ENCODE measurements around the gene ARHGEF33. TPM values are rescaled to one million over a fixed set of nuclear protein-coding genes. Genes with fewer than 3 reads are reported as not detected.

Gene ARHGEF33
- total and polyA plus RNA-seq, 2 of the 8 experiments (the other 6 are each of a cell fraction or from before 2014, with no cell fraction given) = 0.09 to 0.95 TPM

DNA sequence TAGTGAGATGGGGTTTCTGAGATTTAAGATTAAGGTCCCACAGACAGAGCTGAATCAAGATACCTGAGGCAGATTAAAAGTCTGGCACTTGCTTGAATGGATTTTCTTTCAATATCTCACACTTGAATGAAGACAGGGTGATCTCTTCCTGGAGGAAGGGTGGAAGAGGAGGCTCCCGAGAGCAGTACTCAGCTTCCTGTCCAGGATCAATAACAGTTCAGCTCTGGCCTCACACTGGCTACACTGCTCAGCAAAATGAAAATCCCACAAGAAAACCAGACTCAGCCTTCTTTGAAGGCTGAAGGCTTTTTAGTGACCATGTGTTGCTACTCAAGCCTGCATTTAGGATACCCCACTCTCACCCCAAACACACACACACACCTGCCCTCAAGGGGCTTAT, 11.1 kb downstream of the ARHGEF33 start (continued):
- TF ChIP-seq, protein P1, sequence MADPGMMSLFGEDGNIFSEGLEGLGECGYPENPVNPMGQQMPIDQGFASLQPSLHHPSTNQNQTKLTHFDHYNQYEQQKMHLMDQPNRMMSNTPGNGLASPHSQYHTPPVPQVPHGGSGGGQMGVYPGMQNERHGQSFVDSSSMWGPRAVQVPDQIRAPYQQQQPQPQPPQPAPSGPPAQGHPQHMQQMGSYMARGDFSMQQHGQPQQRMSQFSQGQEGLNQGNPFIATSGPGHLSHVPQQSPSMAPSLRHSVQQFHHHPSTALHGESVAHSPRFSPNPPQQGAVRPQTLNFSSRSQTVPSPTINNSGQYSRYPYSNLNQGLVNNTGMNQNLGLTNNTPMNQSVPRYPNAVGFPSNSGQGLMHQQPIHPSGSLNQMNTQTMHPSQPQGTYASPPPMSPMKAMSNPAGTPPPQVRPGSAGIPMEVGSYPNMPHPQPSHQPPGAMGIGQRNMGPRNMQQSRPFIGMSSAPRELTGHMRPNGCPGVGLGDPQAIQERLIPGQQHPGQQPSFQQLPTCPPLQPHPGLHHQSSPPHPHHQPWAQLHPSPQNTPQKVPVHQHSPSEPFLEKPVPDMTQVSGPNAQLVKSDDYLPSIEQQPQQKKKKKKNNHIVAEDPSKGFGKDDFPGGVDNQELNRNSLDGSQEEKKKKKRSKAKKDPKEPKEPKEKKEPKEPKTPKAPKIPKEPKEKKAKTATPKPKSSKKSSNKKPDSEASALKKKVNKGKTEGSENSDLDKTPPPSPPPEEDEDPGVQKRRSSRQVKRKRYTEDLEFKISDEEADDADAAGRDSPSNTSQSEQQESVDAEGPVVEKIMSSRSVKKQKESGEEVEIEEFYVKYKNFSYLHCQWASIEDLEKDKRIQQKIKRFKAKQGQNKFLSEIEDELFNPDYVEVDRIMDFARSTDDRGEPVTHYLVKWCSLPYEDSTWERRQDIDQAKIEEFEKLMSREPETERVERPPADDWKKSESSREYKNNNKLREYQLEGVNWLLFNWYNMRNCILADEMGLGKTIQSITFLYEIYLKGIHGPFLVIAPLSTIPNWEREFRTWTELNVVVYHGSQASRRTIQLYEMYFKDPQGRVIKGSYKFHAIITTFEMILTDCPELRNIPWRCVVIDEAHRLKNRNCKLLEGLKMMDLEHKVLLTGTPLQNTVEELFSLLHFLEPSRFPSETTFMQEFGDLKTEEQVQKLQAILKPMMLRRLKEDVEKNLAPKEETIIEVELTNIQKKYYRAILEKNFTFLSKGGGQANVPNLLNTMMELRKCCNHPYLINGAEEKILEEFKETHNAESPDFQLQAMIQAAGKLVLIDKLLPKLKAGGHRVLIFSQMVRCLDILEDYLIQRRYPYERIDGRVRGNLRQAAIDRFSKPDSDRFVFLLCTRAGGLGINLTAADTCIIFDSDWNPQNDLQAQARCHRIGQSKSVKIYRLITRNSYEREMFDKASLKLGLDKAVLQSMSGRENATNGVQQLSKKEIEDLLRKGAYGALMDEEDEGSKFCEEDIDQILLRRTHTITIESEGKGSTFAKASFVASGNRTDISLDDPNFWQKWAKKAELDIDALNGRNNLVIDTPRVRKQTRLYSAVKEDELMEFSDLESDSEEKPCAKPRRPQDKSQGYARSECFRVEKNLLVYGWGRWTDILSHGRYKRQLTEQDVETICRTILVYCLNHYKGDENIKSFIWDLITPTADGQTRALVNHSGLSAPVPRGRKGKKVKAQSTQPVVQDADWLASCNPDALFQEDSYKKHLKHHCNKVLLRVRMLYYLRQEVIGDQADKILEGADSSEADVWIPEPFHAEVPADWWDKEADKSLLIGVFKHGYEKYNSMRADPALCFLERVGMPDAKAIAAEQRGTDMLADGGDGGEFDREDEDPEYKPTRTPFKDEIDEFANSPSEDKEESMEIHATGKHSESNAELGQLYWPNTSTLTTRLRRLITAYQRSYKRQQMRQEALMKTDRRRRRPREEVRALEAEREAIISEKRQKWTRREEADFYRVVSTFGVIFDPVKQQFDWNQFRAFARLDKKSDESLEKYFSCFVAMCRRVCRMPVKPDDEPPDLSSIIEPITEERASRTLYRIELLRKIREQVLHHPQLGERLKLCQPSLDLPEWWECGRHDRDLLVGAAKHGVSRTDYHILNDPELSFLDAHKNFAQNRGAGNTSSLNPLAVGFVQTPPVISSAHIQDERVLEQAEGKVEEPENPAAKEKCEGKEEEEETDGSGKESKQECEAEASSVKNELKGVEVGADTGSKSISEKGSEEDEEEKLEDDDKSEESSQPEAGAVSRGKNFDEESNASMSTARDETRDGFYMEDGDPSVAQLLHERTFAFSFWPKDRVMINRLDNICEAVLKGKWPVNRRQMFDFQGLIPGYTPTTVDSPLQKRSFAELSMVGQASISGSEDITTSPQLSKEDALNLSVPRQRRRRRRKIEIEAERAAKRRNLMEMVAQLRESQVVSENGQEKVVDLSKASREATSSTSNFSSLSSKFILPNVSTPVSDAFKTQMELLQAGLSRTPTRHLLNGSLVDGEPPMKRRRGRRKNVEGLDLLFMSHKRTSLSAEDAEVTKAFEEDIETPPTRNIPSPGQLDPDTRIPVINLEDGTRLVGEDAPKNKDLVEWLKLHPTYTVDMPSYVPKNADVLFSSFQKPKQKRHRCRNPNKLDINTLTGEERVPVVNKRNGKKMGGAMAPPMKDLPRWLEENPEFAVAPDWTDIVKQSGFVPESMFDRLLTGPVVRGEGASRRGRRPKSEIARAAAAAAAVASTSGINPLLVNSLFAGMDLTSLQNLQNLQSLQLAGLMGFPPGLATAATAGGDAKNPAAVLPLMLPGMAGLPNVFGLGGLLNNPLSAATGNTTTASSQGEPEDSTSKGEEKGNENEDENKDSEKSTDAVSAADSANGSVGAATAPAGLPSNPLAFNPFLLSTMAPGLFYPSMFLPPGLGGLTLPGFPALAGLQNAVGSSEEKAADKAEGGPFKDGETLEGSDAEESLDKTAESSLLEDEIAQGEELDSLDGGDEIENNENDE (IDR thresholded peaks at IDR 0.05; ENCODE audit: insufficient replicate concordance, low read length) = no peak
- no peak for TF ChIP-seq TAF7 (optimal IDR thresholded peaks at IDR 0.05; ENCODE audit: borderline replicate concordance, low read depth, low read length)
- TF ChIP-seq HDAC2 (IDR thresholded peaks at IDR 0.05; ENCODE audit: borderline replicate concordance in 1 of 2, low read depth in 2 of 2, low read length in 2 of 2) = no peak
